ENCODE measurements around the gene AJM1. TPM values are rescaled to one million over a fixed set of nuclear protein-coding genes. Genes with fewer than 3 reads are reported as not detected.

Gene AJM1
- total RNA-seq, 2 experiments from 2014 or later = 4.0 to 4.1 TPM

DNA sequence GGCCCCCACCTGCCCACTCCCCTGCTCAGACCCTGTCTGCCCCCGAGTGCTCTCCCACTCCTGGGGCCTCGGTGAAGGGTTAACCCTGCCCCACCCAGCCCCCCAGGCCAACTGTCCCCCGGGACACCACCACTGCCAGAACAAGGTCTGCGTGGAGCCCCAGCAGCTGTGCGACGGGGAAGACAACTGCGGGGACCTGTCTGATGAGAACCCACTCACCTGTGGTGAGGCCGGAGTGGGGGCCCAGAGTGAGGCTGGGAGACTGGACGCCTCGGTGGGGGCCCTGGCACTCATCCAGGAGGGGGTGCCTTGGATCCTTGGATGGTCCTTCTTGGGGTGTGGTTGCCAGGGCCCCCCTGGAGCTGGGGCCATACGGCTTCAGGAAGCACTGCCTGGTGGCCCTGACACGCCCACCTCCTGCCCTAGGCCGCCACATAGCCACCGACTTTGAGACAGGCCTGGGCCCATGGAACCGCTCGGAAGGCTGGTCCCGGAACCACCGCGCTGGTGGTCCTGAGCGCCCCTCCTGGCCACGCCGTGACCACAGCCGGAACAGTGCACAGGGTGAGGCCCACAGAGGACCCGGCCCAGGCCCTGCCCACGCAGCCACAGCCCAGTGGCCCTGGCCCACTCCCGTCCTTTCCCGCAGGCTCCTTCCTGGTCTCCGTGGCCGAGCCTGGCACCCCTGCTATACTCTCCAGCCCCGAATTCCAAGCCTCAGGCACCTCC is 12.0 kb downstream of the AJM1 start:
- H3K27me3 Mint-ChIP-seq = no peaks in the 10 kb centered on the region
- H3K4me3 Mint-ChIP-seq = no peak overlapping the region
- H3K9me3 Mint-ChIP-seq = no peaks in the 10 kb centered on the region
- POLR2A ChIA-PET = interaction anchor here (0.5 kb wide), 1 partner anchor 347 kb away, joined by 3 read pairs; no protein-coding TSS in a partner anchor
- H3K27ac Mint-ChIP-seq = no peak overlapping the region
- H3K4me1 Mint-ChIP-seq = peaks cover 3% of the 10 kb centered on the region
- H3K36me3 Mint-ChIP-seq (ENCODE audit: low read depth) = no peaks in the 10 kb centered on the region
- CTCF ChIA-PET = interaction anchor here (0.6 to 1.4 kb wide), 3 partner anchors 12 to 218 kb away, joined by 4 to 5 read pairs (median 4); partner anchors contain the start of gene AJM1
- no peak for DNase-seq

DNA sequence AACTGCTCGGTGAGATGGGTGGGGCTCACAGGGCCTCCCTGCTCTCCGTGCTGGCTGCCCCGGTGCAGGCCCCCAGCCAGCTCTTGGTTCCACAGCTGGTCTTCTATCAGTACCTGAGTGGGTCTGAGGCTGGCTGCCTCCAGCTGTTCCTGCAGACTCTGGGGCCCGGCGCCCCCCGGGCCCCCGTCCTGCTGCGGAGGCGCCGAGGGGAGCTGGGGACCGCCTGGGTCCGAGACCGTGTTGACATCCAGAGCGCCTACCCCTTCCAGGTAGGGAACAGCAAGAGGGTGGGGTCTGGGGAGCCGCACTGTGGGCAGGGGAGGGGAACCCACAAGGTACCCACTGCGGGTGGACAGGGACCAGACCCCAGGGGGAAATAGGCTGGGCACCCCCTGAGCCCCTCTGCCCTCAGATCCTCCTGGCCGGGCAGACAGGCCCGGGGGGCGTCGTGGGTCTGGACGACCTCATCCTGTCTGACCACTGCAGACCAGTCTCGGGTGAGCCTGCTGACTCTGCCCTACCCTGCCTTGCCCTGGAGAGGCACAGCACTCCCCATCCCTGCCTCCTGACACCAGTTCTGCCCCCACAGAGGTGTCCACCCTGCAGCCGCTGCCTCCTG is 12.7 kb downstream of the AJM1 start:
- Mint-ChIP-seq H3K4me1 (no peaks in the 10 kb centered on the region), H3K27me3 (no peaks in the 10 kb centered on the region), H3K4me3 (no peak overlapping the region), H3K27ac (no peak overlapping the region), H3K36me3 (ENCODE audit: low read depth) (no peaks in the 10 kb centered on the region), H3K9me3 (no peaks in the 10 kb centered on the region)
- CTCF ChIA-PET = interaction anchor here (0.6 to 0.8 kb wide), 2 partner anchors 12 to 218 kb away, joined by 4 to 5 read pairs; partner anchors contain the start of gene AJM1
- no peak for DNase-seq
- POLR2A ChIA-PET = interaction anchor here (0.5 kb wide), 1 partner anchor 347 kb away, joined by 3 read pairs; no protein-coding TSS in a partner anchor

DNA sequence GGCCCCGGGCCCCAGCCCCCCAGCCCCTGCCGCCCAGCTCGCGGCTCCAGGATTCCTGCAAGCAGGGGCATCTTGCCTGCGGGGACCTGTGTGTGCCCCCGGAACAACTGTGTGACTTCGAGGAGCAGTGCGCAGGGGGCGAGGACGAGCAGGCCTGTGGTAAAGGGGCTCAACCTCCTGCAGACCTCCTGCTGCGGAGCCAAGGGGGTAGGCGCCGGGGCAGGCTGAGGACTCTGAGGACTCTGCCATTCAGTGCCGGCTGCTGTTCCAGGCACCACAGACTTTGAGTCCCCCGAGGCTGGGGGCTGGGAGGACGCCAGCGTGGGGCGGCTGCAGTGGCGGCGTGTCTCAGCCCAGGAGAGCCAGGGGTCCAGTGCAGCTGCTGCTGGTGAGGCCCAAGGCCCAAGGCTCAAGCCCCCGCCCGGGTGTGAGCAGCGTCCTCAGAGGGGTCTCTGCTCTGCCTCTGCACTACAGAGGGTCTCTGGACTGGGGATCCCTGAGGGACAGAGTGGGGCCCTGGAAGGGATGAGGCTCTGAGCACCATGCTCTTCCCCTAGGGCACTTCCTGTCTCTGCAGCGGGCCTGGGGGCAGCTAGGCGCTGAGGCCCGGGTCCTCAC is 13.3 kb downstream of the AJM1 start:
- POLR2A ChIA-PET = no interaction called here
- Mint-ChIP-seq H3K36me3 (ENCODE audit: low read depth) (no peaks in the 10 kb centered on the region), H3K4me1 (no peaks in the 10 kb centered on the region), H3K27me3 (no peaks in the 10 kb centered on the region), H3K4me3 (no peak overlapping the region), H3K27ac (no peak overlapping the region), H3K9me3 (no peaks in the 10 kb centered on the region)
- DNase-seq = no peak
- CTCF ChIA-PET = interaction anchor here (0.6 to 0.9 kb wide), 3 partner anchors 13 to 191 kb away, joined by 3 to 5 read pairs (median 3); partner anchors contain the start of gene AJM1

DNA sequence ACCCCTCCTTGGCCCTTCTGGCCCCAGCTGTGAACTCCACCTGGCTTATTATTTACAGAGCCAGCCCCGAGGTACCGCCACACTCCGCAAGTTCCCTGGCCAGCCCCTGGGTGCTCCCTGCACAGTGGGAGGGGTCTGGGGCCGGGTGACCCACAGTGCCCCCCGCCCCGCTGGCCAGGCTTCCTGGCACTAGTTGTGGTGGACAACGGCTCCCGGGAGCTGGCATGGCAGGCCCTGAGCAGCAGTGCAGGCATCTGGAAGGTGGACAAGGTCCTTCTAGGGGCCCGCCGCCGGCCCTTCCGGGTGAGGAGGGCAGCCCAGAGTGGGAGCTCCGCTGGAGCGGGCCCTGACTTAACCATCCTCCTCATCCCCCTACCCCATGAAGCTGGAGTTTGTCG is 13.8 kb downstream of the AJM1 start:
- Mint-ChIP-seq H3K36me3 (ENCODE audit: low read depth) (no peaks in the 10 kb centered on the region), H3K27ac (no peak overlapping the region), H3K4me3 (no peak overlapping the region), H3K9me3 (no peaks in the 10 kb centered on the region), H3K27me3 (no peaks in the 10 kb centered on the region), H3K4me1 (no peaks in the 10 kb centered on the region)
- POLR2A ChIA-PET = no interaction called here
- CTCF ChIA-PET = interaction anchor here (0.6 to 0.9 kb wide), 3 partner anchors 14 to 190 kb away, joined by 3 to 4 read pairs (median 3); no protein-coding TSS in a partner anchor
- no peak for DNase-seq

DNA sequence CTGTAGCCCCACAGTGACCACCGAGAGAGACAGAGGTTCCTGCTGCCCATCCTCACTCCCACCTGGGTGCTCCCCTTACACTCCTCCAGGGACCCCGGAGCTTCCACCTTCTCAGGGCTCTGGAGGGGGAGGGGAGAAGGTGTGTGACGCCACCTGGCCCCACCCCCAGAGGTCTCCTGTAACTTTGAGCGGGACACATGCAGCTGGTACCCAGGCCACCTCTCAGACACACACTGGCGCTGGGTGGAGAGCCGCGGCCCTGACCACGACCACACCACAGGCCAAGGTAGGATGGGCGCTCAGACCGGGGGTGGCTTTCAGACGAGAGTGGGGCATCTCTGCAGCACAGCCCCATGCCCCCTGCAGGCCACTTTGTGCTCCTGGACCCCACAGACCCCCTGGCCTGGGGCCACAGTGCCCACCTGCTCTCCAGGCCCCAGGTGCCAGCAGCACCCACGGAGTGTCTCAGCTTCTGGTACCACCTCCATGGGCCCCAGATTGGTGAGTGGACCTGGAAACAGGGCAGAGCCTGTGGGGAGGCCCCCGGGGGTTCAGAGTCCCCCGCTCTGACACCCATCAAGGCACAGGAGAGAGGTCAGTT is 14.4 kb downstream of the AJM1 start:
- Mint-ChIP-seq H3K27ac (no peak overlapping the region), H3K27me3 (no peaks in the 10 kb centered on the region), H3K36me3 (ENCODE audit: low read depth) (no peaks in the 10 kb centered on the region), H3K4me1 (no peaks in the 10 kb centered on the region), H3K4me3 (no peak overlapping the region), H3K9me3 (no peaks in the 10 kb centered on the region)
- ChIA-PET POLR2A (no interaction called here), CTCF (interaction anchor here (0.8 to 0.9 kb wide), 2 partner anchors 13 to 178 kb away, joined by 3 to 4 read pairs; no protein-coding TSS in a partner anchor)
- no peak for DNase-seq

DNA sequence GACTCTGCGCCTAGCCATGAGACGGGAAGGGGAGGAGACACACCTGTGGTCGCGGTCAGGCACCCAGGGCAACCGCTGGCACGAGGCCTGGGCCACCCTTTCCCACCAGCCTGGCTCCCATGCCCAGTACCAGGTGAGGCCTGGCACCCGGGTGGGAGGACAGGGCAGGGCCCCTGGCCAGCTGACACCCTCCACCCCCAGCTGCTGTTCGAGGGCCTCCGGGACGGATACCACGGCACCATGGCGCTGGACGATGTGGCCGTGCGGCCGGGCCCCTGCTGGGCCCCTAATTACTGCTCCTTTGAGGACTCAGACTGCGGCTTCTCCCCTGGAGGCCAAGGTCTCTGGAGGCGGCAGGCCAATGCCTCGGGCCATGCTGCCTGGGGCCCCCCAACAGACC is 14.9 kb downstream of the AJM1 start:
- Mint-ChIP-seq H3K4me3 (no peak overlapping the region), H3K9me3 (no peaks in the 10 kb centered on the region), H3K36me3 (ENCODE audit: low read depth) (no peaks in the 10 kb centered on the region), H3K27ac (no peak overlapping the region), H3K4me1 (no peaks in the 10 kb centered on the region), H3K27me3 (no peaks in the 10 kb centered on the region)
- POLR2A ChIA-PET = no interaction called here
- CTCF ChIA-PET = interaction anchor here (0.6 kb wide), 1 partner anchor 81 kb away, joined by 3 read pairs; no protein-coding TSS in a partner anchor
- DNase-seq = no peak

DNA sequence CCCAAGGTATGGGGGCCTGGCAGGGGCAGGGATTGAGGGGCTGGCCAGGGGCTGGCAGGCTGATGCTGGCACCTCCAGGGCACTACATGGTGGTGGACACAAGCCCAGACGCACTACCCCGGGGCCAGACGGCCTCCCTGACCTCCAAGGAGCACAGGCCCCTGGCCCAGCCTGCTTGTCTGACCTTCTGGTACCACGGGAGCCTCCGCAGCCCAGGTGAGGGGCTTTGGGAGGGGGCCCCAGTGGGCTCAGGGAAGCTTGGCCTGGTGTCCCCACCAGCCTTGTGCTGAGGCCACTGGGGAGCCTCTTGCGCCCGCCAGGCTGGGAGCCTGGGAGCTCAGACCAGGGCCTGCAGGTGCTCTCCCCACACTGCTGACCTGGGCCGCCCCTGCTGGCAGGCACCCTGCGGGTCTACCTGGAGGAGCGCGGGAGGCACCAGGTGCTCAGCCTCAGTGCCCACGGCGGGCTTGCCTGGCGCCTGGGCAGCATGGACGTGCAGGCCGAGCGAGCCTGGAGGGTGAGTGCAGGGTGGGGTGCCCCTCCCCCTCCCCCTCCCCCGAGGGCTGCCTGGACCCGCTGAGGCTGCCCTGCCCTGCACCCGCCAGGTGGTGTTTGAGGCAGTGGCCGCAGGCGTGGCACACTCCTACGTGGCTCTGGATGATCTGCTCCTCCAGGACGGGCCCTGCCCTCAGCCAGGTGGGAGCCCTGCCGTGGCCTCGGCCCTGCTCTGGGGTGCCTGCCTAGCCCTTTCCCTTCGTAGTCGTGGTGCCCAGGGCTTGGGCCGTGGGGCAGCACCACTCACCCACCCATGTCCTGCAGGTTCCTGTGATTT is 15.5 kb downstream of the AJM1 start:
- Mint-ChIP-seq H3K4me3 (no peak overlapping the region), H3K9me3 (no peaks in the 10 kb centered on the region), H3K27me3 (no peaks in the 10 kb centered on the region), H3K4me1 (no peaks in the 10 kb centered on the region), H3K36me3 (ENCODE audit: low read depth) (peaks cover 2% of the 10 kb centered on the region), H3K27ac (no peak overlapping the region)
- CTCF ChIA-PET = interaction anchor here (0.6 kb wide), 1 partner anchor 81 kb away, joined by 3 read pairs; no protein-coding TSS in a partner anchor
- POLR2A ChIA-PET = no interaction called here
- DNase-seq = no peak

DNA sequence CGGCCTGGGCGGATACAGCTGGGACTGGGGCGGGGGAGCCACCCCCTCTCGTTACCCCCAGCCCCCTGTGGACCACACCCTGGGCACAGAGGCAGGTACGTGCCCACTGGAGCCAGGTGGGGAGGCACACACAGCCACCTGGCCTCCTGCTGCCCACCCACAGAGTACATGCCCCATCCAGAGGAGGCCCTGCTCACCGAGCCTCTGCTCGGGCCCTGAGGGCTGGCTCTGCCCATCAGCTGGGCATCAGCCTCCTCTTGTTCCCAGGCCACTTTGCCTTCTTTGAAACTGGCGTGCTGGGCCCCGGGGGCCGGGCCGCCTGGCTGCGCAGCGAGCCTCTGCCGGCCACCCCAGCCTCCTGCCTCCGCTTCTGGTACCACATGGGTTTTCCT is 16.2 kb downstream of the AJM1 start:
- Mint-ChIP-seq H3K27ac (no peak overlapping the region), H3K9me3 (no peaks in the 10 kb centered on the region), H3K4me3 (no peak overlapping the region), H3K36me3 (ENCODE audit: low read depth) (peaks cover 6% of the 10 kb centered on the region), H3K4me1 (no peaks in the 10 kb centered on the region), H3K27me3 (no peaks in the 10 kb centered on the region)
- CTCF ChIA-PET = no interaction called here
- POLR2A ChIA-PET = no interaction called here
- DNase-seq = no peak

DNA sequence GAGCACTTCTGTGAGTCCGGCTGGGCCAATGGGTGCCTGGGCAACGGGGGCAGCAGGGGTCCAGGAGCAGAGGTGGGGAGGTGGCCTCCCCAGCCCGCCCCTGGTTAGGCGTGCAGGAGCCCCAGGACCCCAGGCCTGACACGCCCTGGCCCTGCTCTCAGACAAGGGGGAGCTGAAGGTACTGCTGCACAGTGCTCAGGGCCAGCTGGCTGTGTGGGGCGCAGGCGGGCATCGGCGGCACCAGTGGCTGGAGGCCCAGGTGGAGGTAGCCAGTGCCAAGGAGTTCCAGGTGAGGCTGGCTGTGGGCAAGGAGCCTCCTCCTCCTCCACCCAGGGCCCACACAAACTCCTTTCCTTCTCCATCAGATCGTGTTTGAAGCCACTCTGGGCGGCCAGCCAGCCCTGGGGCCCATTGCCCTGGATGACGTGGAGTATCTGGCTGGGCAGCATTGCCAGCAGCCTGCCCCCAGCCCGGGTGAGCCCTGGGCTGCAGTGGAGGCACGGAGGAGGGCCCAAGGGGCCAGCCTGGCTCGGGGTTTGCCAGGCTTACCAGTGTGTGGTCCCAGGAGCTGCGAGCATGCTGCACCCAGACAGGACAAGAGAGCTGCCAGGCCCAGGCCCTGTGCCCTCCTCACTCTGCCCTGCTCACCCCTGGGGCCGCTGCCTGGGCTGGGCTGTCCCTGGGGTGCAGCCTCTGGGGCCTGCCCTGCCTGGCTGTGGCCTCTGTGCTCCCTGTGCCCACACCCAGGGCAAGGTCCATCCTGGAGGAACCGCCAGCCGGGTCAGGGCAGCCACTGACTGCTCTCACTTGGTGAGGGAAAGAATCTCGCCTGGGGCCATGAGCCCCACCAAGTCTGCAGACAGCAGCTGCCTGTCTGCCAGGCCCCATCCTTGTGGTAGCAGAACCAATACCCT is 16.8 kb downstream of the AJM1 start:
- DNase-seq = no peak
- peaks cover 4% of the 10 kb centered on the region for H3K4me1 Mint-ChIP-seq
- H3K27ac Mint-ChIP-seq = no peak overlapping the region
- POLR2A ChIA-PET = no interaction called here
- CTCF ChIA-PET = interaction anchor here (2.2 to 3.6 kb wide), 2 partner anchors 16 to 23 kb away, joined by 10 to 12 read pairs; partner anchors contain the start of gene AJM1
- no peak overlapping the region for H3K4me3 Mint-ChIP-seq
- H3K36me3 Mint-ChIP-seq (ENCODE audit: low read depth) = peaks cover 12% of the 10 kb centered on the region
- H3K27me3 Mint-ChIP-seq = no peaks in the 10 kb centered on the region
- H3K9me3 Mint-ChIP-seq = no peaks in the 10 kb centered on the region

DNA sequence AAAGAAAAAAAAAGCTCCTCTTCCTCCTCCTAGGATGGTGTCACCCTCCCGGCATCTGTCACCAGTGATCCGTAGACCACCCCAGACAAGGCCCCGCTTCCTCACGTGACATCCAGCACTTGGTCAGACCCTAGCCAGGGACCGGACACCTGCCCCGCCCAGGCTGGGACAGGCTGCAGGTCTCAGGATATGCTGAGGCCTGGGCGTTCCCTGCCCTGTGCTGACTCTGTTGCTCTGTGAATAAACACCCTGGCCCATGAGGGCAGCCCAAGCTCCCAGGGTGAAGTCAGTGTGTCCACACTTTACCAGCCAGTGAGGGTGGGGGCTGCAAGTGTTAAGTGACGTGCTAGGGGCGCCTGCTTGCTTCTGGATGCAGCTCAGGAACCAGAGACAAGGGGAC is 18.3 kb downstream of the AJM1 start:
- POLR2A ChIA-PET = no interaction called here
- no peak overlapping the region for H3K27ac Mint-ChIP-seq

More for the DNA sequence above, 18.3 kb downstream of the AJM1 start:
- DNase-seq = no peak
- Mint-ChIP-seq H3K9me3 (no peaks in the 10 kb centered on the region), H3K27me3 (no peaks in the 10 kb centered on the region), H3K4me3 (no peak overlapping the region), H3K4me1 (peaks cover 15% of the 10 kb centered on the region), H3K36me3 (ENCODE audit: low read depth) (peaks cover 12% of the 10 kb centered on the region)
- CTCF ChIA-PET = interaction anchor here (1.0 to 3.6 kb wide), 3 partner anchors 15 to 21 kb away, joined by 4 to 12 read pairs (median 10); partner anchors contain the start of gene AJM1
